Measurements from ENCODE around the gene SLC35G4.

DNA sequence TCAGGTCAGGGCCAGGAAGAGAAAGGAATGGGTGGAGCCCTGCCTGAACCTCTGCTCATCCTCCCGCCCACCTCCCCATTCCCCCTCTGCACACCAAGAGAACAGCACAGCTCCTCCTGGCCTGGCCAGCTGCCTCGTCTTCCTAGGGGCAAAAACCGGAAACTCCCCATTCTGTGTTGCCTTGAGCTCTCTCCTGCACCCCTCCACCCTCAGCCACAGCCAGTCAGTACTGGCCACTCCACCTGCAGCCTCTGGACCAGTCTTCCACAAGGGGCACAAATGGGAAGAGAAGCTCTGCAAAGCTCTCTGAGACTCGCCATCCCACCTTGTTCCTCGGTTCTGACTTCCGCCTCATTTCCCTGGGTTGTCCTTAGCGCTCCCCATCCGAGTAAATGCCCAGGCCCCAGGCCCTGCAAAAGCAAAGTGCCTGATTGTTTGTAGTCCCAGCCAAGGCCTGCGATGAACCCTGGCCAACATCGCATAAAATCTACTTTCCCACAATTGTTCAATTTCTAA is 39.3 kb upstream of the SLC35G4 start:
- TF ChIP-seq, protein P1, sequence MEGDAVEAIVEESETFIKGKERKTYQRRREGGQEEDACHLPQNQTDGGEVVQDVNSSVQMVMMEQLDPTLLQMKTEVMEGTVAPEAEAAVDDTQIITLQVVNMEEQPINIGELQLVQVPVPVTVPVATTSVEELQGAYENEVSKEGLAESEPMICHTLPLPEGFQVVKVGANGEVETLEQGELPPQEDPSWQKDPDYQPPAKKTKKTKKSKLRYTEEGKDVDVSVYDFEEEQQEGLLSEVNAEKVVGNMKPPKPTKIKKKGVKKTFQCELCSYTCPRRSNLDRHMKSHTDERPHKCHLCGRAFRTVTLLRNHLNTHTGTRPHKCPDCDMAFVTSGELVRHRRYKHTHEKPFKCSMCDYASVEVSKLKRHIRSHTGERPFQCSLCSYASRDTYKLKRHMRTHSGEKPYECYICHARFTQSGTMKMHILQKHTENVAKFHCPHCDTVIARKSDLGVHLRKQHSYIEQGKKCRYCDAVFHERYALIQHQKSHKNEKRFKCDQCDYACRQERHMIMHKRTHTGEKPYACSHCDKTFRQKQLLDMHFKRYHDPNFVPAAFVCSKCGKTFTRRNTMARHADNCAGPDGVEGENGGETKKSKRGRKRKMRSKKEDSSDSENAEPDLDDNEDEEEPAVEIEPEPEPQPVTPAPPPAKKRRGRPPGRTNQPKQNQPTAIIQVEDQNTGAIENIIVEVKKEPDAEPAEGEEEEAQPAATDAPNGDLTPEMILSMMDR (IDR thresholded peaks at IDR 0.05) = no peak
- TF ChIP-seq POLR2A (IDR thresholded peaks at IDR 0.05) = no peak

Data from body of pancreas (tissue), 4 donors.